CMK (cell line): Measurements from ENCODE around the gene NBPF12.
"Not testable (repeated sequence)": the region's sequence is repeated elsewhere in the genome, so short reads cannot be mapped to it uniquely, and the experiment has no call there.

Experiments
- DNase-seq: peaks from one replicate; pipeline ENCODE4 v3.0.0-alpha.2; 2010; ENCODE audit warnings: low read depth

NBPF12 gene

DNA sequence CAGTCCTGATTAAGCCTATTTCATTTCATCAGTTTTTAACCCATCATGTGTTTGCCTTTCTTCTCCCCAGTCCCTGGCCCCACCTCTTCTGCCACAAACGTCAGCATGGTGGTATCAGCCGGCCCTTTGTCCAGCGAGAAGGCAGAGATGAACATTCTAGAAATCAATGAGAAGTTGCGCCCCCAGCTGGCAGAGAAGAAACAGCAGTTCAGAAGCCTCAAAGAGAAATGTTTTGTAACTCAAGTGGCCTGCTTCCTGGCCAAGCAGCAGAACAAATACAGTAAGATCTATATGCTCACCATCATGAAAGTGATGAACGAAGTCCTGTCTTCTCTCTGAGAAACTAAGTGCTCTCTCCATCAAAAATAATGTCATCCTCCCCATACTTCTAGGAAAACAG is 34.6 kb downstream of the NBPF12 start:
- DNase-seq: not testable (repeated sequence)

DNA sequence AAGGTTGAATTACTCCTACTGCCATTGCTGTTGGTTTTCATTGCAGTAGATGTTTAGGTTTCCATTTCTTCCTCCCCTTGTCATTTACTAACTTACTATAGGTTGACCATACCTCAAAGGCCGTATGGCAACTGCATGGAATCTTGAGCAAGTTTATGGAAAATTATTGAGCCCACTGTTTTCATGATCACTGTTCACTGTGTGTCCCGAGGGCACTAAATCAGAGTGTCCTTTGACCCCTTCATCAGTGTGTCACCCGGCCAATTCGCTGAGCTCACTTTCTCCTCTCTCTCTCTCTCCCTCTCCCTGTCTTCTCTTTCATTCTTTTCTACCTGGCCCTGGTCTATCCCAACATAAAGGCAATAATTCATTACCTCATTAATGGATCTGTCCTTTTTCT is 47.7 kb downstream of the NBPF12 start:
- not testable (repeated sequence) for DNase-seq

- DNase-seq: not testable (repeated sequence)
Observed at GRCh38 chr1:146986450-146986849, 48.3 kb downstream of the NBPF12 start.

DNA sequence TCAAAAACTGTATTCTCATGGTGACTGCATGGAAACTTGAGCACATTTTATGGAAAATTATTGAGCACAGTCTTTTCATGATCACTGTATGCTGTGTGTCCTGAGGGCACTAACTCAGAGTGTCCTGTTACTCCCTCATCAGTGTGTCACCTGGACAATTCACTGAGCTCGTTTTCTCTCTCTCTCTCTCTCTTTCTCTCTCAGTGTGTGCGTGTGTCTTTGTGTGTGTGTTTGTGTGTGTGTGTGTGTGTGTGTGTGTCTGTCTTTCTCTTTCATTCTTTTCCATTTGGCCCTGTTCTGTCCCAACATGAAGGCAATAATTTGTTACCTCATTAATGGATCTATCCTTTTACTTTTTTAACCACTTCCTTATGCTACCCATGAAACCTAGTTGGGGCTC is 49.4 kb downstream of the NBPF12 start:
- not testable (repeated sequence) for DNase-seq

DNA sequence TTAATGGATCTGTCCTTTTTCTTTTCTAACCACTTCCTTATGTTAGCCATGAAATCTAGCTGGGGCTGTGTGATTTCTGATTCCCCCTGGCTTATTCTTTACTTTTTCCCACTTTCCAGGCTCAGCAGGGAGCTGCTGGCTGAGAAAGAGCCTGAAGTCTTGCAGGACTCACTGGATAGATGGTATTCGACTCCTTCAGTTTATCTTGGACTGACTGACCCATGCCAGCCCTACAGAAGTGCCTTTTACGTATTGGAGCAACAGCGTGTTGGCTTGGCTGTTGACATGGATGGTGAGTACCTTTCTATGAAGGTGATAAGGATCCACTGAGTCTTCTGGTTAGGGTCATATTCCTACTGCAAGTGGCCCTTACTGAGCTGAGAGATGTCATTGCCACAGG is 51.3 kb downstream of the NBPF12 start:
- DNase-seq: not testable (repeated sequence)

DNA sequence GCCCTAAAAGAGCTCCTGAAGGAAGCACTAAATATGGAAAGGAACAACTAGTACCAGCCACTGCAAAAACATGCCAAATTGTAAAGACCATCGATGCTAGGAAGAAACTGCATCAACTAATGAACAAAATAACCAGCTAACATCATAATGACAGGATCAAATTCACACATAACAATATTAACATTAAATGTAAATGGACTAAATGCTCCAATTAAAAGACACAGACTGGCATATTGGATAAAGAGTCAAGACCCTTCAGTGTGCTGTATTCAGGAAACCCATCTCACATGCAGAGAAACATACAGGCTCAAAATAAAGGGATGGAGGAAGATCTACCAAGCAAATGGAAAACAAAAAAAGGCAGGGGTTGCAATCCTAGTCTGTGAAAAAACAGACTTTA is 70.4 kb downstream of the NBPF12 start:
- DNase-seq: not testable (repeated sequence)

DNA sequence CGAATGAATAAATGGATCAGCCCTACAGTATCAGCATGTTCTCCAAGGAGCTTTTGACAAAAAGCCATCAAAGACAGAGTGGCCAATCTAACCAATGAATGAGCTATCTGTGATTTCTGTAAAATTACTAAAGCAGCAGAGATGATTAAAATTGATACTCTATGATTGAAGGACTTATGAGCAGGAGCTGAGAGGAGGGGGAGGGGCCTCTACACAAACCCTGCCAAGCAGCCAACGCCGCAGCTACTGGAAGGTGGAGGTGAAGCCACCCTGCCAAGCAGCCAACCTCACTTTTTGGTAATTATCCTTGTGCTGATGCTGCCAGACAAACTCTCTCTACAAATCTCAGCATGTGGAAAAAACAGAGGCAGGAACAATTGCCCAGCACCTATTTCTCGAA is 88.9 kb downstream of the NBPF12 start:
- DNase-seq: not testable (repeated sequence)

DNA sequence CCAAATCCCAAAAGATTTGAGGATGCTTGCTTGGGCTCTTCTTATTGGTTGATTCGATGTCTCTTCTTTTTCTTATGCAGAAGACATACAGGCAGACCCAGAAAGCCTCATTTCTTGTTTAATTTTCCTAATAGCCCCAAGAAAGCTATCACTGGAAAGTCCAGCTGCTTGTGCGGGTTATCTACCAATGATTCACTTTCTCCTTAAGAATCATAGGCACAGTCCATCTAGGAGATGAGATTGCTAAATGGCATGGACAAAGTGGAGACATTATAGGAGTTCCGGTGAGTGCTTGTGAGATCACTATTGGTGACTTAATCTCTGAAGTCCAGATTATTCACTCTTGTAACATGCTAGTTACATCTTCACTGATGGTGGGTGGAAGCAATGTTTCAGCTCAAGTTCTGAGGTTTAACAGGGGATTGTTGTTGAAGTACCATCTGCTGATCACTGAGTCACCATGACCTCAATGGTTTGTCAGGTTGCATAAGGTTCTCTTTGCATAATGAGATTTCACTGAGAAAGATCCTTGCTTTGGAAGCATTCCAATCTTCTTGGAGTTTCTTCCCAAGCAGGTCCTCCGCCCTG is 92.0 kb downstream of the NBPF12 start:
- not testable (repeated sequence) for DNase-seq

- DNase-seq: no peak
Observed at GRCh38 chr1:147039916-147040315, 101.8 kb downstream of the NBPF12 start.

DNA sequence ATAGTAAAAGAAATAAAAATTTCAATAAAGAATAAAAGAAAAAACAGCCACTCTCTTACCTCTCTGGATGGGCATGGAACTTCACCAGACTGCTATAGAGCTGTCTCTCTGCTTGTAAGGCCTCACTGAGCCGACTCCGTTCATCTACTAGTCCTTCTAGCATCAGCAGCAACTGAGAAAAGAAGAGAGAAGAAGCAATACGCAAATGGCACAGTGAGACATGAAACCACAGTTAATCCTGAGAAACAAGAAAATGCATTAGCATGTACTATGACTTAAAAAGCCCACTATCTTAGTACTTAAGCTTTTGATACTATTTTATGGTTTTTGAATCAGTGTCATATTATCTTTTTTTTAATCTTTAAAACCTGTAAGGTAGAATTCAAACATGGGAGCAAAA is 104.8 kb downstream of the NBPF12 start:
- not testable (repeated sequence) for DNase-seq

DNA sequence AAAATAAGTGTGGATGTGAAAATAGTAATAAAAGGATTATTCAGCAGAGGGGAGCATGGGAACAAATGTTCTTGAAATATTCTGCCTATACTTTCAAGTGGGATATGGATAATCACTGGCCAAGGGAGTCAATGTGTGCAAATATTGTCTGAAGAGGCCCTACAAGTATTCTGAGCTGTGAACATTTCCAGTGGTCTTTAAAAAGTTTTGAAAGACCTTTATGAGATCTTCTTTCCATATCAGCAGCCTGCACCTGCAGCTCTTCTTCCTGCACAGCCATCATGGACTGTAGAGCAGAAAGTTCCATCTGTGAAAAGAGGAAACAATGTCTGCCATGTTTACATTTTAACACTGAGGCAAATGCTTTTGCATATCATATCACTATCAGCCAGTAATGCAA is 106.4 kb downstream of the NBPF12 start:
- DNase-seq: not testable (repeated sequence)
